ENCODE data around the gene PTPN7. TPM values are rescaled to one million over a fixed set of nuclear protein-coding genes. Genes with fewer than 3 reads are reported as not detected.
"Not testable (repeated sequence)": the region's sequence is repeated elsewhere in the genome, so short reads cannot be mapped to it uniquely, and the experiment has no call there.

PTPN7 gene
- total RNA-seq, 1 experiment from 2014 or later, result not detected

DNA sequence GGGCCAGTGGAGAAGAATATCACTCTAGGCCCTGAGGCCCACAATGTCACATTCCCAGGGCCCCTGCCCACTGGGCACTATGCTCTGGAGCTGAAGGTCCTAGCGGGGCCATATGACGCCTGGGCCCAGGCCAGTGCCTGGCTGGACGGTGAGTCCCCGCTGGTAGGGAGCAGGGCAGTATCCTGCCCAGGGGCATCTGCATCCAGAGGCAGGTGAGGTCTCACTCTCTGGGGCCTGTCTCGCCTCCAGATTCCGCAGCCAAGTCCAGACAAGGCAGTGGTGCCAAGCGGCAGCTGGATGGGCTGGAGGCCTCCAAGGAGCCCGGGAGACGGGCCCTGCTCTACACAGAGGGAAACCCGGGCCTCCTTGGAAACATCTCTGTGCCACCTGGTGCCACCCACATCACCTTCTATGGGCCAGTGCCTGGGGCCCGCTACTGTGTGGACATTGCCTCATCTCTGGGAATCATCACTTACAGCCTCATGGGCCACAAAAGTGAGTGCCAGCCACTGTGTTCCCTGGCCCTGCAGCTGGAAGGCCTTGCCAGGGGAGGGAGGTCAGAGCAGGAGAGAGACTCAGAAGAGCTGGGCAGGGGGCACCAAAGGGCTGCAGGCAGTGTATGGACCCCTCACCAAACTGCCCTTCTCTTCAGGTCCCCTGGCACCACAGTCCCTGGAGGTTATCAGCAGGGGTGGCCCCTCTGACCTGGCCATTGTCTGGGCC is 11.1 kb upstream of the PTPN7 start:
- in situ Hi-C loops (cut with HindIII; ENCODE audit: low sequenced_read_pairs), result no loop called here

GRCh38 chr1:202170726-202171125 is 10.3 kb upstream of the PTPN7 start:
- in situ Hi-C loops (cut with HindIII; ENCODE audit: low sequenced_read_pairs), result no loop called here
- DNase-seq (ENCODE audit: low spot score), result no peak

More for the DNA sequence above, 11.1 kb upstream of the PTPN7 start:
- DNase-seq (ENCODE audit: low spot score), result no peak

DNA sequence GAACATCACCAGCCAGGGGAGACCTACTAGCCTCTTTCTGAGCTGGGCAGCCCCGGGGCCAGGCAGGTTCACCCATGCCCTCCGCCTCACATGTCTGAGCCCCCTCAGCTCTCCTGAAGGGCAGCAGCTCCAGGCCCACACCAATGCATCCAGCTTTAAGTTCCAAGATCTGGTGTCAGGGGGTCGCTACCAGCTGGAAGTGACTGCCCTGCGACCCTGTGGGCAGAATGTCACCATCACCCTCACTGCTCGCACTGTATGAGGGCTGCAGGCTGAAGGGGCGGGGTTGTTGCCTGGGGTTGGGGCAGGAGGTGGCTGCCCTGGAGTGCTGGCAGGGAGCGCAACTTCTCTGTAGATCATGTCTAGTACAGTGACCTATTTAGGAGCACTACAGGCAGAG is 8.5 kb upstream of the PTPN7 start:
- in situ Hi-C loops (cut with HindIII; ENCODE audit: low sequenced_read_pairs), result no loop called here
- DNase-seq (ENCODE audit: low spot score), result no peak

DNA sequence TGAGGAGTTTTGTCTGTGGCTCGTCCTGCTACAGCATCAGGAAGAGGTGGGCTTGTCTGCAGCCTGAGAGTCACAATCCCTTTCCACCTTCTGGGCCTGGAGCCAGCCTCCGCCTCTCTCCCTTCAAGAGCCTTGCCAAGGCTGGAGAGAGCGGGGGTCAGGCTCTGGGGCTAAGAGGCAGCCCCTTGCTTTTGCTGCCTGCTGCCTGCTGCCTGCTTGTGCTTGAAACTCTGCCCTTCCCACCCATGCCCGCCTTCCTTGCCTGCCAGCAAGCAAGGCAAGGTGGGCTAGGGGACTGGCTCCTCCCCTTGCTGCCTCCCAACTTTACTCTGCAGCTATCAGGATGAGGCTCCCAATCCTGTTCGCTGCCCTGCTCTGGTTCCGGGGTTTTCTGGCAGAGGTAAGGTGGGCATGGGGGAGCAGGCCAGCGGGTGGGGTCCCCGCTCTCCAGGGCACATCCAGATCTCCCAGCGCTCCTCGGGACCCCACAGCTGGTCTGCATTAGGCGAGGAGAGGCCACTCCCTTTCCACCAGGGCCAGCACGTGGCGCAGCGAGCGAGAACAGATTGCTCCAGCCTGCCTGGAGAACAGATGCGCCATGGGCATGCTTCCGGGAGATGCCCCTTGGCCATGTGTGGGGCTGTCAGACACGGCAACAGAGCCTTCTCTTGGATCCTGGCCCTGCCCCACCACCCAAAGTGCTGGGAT is 7.5 kb upstream of the PTPN7 start:
- in situ Hi-C loops (cut with HindIII; ENCODE audit: low sequenced_read_pairs), result no loop called here
- DNase-seq (ENCODE audit: low spot score), result peak; percentile 10

DNA sequence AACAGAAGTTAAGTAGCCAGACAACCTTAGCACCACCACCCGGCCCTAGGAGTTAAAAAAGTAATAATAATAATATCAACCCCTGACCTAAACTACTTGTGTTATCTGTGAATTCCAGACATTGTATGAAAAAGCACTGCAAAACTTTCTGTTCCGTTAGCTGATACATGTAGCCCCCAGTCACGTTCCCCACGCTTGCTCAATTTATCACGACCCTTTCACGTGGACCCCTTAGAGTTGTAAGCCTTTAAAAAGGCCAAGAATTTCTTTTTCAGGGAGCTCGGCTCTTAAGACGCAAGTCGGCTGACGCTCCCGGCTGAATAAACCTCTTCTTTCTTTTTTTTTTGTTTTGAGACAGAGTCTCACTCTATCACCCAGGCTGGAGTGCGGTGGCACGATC is 6.7 kb upstream of the PTPN7 start:
- in situ Hi-C loops (cut with HindIII; ENCODE audit: low sequenced_read_pairs); DNase-seq (ENCODE audit: low spot score): not testable (repeated sequence)

DNA sequence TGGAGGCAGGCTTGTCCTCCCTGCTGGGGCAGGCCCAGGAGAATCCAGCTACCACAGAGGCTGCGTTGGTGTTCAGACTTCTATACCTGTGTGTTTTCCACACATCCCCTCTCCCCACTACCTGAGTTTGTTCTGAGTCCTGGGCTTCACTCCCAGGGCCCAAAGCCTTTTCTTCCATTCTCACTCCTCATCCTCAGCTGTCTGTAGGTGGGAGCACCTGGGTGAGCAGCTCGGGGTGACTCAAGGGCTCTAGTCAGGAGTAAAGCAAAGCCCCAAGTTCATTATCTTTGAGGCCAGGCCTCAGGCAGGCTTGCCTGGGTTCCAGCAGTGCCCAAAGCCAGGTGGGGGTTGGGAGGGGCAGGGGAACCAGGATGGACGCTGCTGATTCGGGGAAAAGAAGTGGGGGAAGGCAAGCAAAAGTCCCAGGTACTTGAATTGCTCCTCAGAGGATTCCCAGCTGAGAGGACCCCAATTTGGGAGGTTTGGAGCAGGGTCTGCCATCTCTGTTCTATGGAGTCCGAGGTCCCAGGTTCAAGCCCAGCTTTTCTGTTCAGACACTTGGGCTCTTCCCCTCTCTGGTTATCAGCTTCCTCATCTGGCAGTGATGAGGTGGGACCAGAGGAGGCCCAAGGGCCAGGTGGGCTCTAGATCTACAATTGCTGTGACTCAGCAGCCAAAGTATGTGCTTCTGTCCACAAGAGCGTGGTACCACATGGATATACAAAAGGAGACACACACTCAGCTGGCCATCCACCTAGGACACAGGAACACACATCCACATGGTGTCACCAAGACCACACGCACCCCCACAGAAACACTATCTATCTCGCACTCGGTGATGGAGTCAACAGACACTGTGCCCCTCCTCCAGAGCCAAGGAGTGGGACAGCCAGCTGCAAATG is 5.8 kb upstream of the PTPN7 start:
- DNase-seq (ENCODE audit: low spot score), result no peak
- in situ Hi-C loops (cut with HindIII; ENCODE audit: low sequenced_read_pairs), result no loop called here

GRCh38 chr1:202165267-202165941 is 5.0 kb upstream of the PTPN7 start:
- in situ Hi-C loops (cut with HindIII; ENCODE audit: low sequenced_read_pairs), result no loop called here
- DNase-seq (ENCODE audit: low spot score), result no peak

GRCh38 chr1:202164271-202165037 is 4.1 kb upstream of the PTPN7 start:
- no peak for DNase-seq (ENCODE audit: low spot score)
- in situ Hi-C loops (cut with HindIII; ENCODE audit: low sequenced_read_pairs), result no loop called here

DNA sequence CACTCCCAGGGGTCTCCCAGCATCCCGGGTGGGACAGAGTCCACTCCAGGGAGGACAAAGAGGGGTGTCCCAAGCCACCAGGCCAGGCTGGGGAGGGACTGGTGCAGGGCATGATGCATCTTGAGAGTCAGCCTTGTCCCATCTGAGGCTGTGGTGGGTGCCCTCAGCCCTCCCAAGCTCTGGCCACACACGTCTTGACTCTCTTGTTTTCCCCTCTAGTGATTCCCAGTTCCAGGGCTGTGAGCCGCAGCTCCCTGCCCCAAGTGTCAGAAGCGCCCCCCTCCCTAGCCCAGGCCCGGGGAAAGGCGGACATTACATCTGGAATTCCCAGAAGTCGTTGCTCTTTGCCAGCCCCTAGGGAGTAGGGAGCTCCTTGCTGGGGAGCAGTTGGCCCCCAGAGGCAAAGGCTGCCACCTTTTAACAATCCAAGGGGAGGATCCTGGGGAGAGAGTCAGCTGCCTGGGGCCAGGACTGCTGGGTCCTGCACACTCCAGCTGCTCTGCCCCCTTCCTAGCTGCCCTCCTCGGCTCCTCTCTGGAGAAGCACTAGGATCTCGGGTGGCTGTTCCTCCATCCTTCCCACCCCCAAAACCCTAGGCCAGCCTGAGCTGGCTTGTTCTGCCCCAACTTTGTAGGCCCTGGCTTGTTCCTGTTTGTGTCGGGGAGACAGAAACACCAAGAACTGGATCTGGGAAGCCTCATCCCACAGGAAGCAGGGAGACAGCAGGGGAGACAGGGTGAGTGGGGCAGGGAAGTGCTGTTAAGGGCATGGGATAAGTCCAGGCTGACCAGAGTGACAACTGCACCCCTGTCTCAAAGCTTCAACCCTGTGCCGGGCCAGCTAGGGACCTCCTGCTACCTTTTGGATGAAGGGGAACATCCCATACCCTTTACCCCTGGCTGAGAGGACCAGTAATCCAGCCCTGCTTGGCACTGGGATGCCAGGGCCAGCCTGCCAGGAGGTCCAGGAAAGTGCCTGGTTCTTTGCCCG is 3.2 kb upstream of the PTPN7 start:
- in situ Hi-C loops (cut with HindIII; ENCODE audit: low sequenced_read_pairs), result no loop called here
- DNase-seq (ENCODE audit: low spot score), result no peak

- DNase-seq (ENCODE audit: low spot score), result no peak
- in situ Hi-C loops (cut with HindIII; ENCODE audit: low sequenced_read_pairs), result no loop called here
These were observed 2.2 kb upstream of the PTPN7 start for GRCh38 chr1:202162418-202163280.

GRCh38 chr1:202162047-202162417 is 1.6 kb upstream of the PTPN7 start:
- in situ Hi-C loops (cut with HindIII; ENCODE audit: low sequenced_read_pairs), result no loop called here
- DNase-seq (ENCODE audit: low spot score), result no peak

- in situ Hi-C loops (cut with HindIII; ENCODE audit: low sequenced_read_pairs), result no loop called here
- DNase-seq (ENCODE audit: low spot score), result no peak
These were observed 997 bp upstream of the PTPN7 start for GRCh38 chr1:202161151-202162046.

DNA sequence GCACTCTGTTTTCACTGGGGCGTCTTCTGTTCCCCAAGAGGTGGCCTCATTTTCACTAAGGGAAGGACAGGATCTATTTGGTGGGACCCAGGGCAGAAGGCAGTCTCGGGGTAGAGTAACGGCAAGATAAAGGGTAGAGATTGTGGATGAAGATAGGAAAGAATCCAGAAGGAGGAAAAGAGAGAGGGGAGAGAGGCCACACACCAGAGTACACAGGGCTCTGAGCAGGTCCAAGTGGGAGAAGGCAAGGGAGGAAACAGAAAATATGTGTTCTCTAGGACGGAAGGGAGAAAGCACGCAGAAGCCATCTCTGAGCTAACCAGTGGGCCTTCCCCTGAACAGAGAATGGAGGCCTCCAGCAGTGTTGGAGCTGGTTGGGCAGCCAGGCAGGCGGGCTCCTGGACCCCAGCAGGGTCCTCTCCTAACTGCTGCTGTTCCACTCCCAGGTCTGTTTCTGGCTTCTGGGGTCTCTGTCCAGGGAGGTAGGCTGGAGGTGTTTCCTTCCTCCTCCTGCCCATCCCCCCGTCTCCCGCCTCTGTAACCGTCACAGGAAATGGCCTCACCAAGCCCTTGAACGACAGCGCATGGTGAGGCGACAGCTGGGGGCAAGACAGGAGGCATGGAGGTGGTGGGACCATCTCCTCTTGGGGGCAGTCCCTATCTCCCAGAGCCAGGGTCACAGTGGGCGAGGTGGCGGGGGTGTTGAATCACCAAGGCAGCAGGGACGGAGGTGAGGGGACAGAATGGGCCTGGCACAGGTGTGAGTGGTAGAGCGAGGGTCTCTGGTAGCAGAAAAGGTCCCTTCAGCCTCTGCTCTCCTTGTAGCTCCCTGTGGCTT is 649 bp downstream of the PTPN7 start:
- in situ Hi-C loops (cut with HindIII; ENCODE audit: low sequenced_read_pairs), result no loop called here
- DNase-seq (ENCODE audit: low spot score), result no peak

DNA sequence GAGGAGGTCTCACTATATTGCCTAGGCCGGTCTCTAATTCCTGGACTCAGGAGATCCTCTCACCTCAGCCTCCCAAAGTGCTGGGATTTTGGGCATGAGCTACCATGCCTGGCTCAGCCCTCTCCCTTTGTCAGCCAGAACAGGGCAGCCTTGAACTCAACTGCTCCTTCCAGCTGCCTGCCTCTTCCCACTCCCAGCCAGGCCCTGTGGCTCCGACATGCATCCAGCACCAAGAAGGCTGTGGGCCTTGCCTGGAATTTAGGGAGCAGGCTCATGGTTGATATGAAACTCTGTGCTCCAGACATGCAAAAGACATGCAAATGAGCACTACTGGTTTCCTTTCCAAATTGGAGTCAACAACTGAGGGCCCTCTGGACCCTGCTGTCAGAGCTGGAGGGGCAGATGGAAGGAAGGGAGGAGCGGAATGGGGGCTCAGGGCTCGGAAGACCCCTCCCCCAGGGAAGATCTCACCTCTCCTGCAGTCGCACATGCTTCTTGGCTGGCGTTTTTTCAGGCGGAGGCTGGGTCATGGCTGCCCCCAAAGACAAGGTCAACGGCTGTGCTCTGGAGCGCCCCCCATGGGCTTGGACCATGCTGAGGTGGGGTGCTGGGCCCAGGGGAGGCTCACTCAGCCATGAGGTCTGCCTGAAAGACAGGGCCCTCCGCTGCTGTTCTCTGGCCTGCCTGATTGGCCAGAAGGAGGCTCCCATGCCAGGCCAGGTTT is 1.4 kb downstream of the PTPN7 start:
- no peak for DNase-seq (ENCODE audit: low spot score)
- in situ Hi-C loops (cut with HindIII; ENCODE audit: low sequenced_read_pairs), result no loop called here
